K562 (cell line): ENCODE results near the gene SUMF1. TPM values are rescaled to one million over a fixed set of nuclear protein-coding genes. Genes with fewer than 3 reads are reported as not detected.

Experiments used
- CC2D1A ChIP-seq: fragments of 450-650 bp; IDR thresholded peaks from 2 replicates; pipeline ENCODE4 v1.6.1; 2017; ENCODE audit warnings: mild to moderate bottlenecking
- KDM1A ChIP-seq, 2 experiments: fragments of 450-650 bp; IDR thresholded peaks; 2 replicates each; pipeline ENCODE4 v1.6.1; 2016; ENCODE audit warnings: mild to moderate bottlenecking in 2 of 2
- KLF16 ChIP-seq: IDR thresholded peaks from 2 replicates; pipeline ENCODE4 v1.6.1; 2016; ENCODE audit warnings: antibody characterized with exemption
- MYBL2 ChIP-seq, 2 experiments: fragments of 450-650 bp in 1 of 2; sonication (generic) in 1 of 2; formaldehyde crosslinking in 1 of 2; IDR thresholded peaks; 2 replicates each; pipeline versions ENCODE4 v1.6.1 to v1.8.1; 2017 to 2022; ENCODE audit warnings: borderline replicate concordance in 1 of 2, inconsistent platforms in 1 of 2, low read depth in 1 of 2, mild to moderate bottlenecking in 1 of 2, missing genetic modification reagents in 1 of 2, moderate library complexity in 1 of 2
- NFE2 ChIP-seq: IDR thresholded peaks from 2 replicates; pipeline ENCODE4 v1.6.1; 2014; ENCODE audit warnings: antibody characterized with exemption, low read depth
- STAT5A ChIP-seq: IDR thresholded peaks from 2 replicates; pipeline ENCODE4 v1.6.1; 2012; ENCODE audit warnings: low read length, inconsistent platforms, borderline replicate concordance
- ZNF436 ChIP-seq: fragments of 250-450, 450-650 bp; sonication (Bioruptor Pico); formaldehyde crosslinking; IDR thresholded peaks from 2 replicates; pipeline ENCODE4 v1.7.0; 2020; ENCODE audit warnings: mild to moderate bottlenecking
- ZNF551 ChIP-seq: fragments of 250-450 bp; sonication (Bioruptor Pico); IDR thresholded peaks from 2 replicates; pipeline ENCODE4 v1.5.0; 2021; ENCODE audit warnings: mild to moderate bottlenecking, moderate library complexity
- ZNF77 ChIP-seq: fragments of 250-450 bp; sonication (Bioruptor Pico); IDR thresholded peaks from 2 replicates; pipeline ENCODE4 v1.5.0; 2020
- polyA plus RNA-seq, 8 experiments: library from polyadenylated mRNA; depleted of rRNA in 4 of 8; stranded (reverse) in 5 of 8; unstranded in 3 of 8; fragments of >200 nt; fragmentation: Nextera tagmentation in 2 of 8; fragmentation: Illumina TruSeq in 1 of 8; extraction: Ambion mirVana in 2 of 8; extraction: Trizol in 1 of 8; gene quantifications; 2 replicates each; pipeline versions ENCODE4 v1.2.1 to v1.2.3, GENCODE V29; 2011 to 2014; ENCODE audit warnings: inconsistent platforms in 1 of 8, missing spikeins in 1 of 8
- total RNA-seq, 7 experiments: library from RNA; depleted of rRNA in 6 of 7; stranded (reverse); fragments of >200 nt in 6 of 7; fragmentation: Illumina TruSeq in 2 of 7; extraction: Trizol in 2 of 7; gene quantifications; 2 replicates each; pipeline versions ENCODE4 v1.2.1 to v1.2.3, GENCODE V29; 2011 to 2021; ENCODE audit warnings: low replicate concordance in 1 of 7
- TF ChIP-seq, protein P1 (sequence below): fragments of 450-650 bp; IDR thresholded peaks from 2 replicates; pipeline ENCODE4 v1.6.1; 2016; ENCODE audit warnings: mild to moderate bottlenecking, moderate library complexity
- TF ChIP-seq, protein P2 (sequence below): sonication (generic); formaldehyde crosslinking; IDR thresholded peaks from 2 replicates; pipeline ENCODE4 v1.8.0; 2023; ENCODE audit warnings: mild to moderate bottlenecking, missing genetic modification reagents
- TF ChIP-seq, protein P3 (sequence below): fragments of 450-650 bp; formaldehyde crosslinking; conservative IDR thresholded peaks from 2 replicates; pipeline ENCODE4 v1.4.0; 2022; ENCODE audit warnings: mild to moderate bottlenecking, missing genetic modification characterization

The SUMF1 gene
- total and polyA plus RNA-seq, 9 of the 15 experiments (the other 6 are each of a cell fraction or from before 2014, with no cell fraction given), result 1.3 to 7.4 (median 4.2) TPM

DNA sequence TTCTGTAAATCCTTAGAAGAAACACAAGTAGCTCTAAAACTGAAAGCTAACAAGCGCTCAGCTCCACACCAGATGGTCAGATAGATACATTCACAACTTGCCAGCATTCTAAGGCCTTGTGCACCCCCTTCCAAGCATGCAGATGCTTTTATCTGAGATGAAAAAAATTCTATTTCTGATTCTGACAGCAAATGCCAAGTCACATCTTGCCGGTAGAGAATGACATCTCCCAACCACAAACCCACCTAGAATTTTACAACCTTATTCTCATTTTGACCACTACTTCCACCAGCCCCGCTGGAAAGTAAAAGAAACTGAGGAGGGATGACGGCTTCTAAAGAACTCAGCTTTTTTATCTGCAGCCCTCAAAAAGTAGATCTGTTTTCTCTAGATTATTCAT is 57.7 kb downstream of the SUMF1 start (continued):
- TF ChIP-seq, protein P1, sequence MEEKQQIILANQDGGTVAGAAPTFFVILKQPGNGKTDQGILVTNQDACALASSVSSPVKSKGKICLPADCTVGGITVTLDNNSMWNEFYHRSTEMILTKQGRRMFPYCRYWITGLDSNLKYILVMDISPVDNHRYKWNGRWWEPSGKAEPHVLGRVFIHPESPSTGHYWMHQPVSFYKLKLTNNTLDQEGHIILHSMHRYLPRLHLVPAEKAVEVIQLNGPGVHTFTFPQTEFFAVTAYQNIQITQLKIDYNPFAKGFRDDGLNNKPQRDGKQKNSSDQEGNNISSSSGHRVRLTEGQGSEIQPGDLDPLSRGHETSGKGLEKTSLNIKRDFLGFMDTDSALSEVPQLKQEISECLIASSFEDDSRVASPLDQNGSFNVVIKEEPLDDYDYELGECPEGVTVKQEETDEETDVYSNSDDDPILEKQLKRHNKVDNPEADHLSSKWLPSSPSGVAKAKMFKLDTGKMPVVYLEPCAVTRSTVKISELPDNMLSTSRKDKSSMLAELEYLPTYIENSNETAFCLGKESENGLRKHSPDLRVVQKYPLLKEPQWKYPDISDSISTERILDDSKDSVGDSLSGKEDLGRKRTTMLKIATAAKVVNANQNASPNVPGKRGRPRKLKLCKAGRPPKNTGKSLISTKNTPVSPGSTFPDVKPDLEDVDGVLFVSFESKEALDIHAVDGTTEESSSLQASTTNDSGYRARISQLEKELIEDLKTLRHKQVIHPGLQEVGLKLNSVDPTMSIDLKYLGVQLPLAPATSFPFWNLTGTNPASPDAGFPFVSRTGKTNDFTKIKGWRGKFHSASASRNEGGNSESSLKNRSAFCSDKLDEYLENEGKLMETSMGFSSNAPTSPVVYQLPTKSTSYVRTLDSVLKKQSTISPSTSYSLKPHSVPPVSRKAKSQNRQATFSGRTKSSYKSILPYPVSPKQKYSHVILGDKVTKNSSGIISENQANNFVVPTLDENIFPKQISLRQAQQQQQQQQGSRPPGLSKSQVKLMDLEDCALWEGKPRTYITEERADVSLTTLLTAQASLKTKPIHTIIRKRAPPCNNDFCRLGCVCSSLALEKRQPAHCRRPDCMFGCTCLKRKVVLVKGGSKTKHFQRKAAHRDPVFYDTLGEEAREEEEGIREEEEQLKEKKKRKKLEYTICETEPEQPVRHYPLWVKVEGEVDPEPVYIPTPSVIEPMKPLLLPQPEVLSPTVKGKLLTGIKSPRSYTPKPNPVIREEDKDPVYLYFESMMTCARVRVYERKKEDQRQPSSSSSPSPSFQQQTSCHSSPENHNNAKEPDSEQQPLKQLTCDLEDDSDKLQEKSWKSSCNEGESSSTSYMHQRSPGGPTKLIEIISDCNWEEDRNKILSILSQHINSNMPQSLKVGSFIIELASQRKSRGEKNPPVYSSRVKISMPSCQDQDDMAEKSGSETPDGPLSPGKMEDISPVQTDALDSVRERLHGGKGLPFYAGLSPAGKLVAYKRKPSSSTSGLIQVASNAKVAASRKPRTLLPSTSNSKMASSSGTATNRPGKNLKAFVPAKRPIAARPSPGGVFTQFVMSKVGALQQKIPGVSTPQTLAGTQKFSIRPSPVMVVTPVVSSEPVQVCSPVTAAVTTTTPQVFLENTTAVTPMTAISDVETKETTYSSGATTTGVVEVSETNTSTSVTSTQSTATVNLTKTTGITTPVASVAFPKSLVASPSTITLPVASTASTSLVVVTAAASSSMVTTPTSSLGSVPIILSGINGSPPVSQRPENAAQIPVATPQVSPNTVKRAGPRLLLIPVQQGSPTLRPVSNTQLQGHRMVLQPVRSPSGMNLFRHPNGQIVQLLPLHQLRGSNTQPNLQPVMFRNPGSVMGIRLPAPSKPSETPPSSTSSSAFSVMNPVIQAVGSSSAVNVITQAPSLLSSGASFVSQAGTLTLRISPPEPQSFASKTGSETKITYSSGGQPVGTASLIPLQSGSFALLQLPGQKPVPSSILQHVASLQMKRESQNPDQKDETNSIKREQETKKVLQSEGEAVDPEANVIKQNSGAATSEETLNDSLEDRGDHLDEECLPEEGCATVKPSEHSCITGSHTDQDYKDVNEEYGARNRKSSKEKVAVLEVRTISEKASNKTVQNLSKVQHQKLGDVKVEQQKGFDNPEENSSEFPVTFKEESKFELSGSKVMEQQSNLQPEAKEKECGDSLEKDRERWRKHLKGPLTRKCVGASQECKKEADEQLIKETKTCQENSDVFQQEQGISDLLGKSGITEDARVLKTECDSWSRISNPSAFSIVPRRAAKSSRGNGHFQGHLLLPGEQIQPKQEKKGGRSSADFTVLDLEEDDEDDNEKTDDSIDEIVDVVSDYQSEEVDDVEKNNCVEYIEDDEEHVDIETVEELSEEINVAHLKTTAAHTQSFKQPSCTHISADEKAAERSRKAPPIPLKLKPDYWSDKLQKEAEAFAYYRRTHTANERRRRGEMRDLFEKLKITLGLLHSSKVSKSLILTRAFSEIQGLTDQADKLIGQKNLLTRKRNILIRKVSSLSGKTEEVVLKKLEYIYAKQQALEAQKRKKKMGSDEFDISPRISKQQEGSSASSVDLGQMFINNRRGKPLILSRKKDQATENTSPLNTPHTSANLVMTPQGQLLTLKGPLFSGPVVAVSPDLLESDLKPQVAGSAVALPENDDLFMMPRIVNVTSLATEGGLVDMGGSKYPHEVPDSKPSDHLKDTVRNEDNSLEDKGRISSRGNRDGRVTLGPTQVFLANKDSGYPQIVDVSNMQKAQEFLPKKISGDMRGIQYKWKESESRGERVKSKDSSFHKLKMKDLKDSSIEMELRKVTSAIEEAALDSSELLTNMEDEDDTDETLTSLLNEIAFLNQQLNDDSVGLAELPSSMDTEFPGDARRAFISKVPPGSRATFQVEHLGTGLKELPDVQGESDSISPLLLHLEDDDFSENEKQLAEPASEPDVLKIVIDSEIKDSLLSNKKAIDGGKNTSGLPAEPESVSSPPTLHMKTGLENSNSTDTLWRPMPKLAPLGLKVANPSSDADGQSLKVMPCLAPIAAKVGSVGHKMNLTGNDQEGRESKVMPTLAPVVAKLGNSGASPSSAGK, result no peak
- TF ChIP-seq, protein P2, sequence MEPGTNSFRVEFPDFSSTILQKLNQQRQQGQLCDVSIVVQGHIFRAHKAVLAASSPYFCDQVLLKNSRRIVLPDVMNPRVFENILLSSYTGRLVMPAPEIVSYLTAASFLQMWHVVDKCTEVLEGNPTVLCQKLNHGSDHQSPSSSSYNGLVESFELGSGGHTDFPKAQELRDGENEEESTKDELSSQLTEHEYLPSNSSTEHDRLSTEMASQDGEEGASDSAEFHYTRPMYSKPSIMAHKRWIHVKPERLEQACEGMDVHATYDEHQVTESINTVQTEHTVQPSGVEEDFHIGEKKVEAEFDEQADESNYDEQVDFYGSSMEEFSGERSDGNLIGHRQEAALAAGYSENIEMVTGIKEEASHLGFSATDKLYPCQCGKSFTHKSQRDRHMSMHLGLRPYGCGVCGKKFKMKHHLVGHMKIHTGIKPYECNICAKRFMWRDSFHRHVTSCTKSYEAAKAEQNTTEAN (CRISPR knock-in tag), result no peak
- TF ChIP-seq ZNF77 (CRISPR knock-in tag) (no peak), CC2D1A (no peak), MYBL2 (IDR thresholded peaks at IDR 0.05; ENCODE audit: low read depth) (no peak), MYBL2 (CRISPR knock-in tag; IDR thresholded peaks at IDR 0.05; ENCODE audit: borderline replicate concordance) (no peak), KLF16 (no peak), KDM1A (IDR thresholded peaks at IDR 0.05) (no peak), ZNF436 (CRISPR knock-in tag) (no peak), NFE2 (0 out of 2 replicates have a peak, but pooled peaks have one; percentile 19), STAT5A (0 out of 2 replicates have a peak, but pooled peaks have one; percentile 15), ZNF551 (CRISPR knock-in tag) (no peak)
- TF ChIP-seq, protein P3, sequence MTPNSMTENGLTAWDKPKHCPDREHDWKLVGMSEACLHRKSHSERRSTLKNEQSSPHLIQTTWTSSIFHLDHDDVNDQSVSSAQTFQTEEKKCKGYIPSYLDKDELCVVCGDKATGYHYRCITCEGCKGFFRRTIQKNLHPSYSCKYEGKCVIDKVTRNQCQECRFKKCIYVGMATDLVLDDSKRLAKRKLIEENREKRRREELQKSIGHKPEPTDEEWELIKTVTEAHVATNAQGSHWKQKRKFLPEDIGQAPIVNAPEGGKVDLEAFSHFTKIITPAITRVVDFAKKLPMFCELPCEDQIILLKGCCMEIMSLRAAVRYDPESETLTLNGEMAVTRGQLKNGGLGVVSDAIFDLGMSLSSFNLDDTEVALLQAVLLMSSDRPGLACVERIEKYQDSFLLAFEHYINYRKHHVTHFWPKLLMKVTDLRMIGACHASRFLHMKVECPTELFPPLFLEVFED (CRISPR knock-in tag), result no peak
